H1 (cell line): ENCODE results near the gene CPA4. TPM values are rescaled to one million over a fixed set of nuclear protein-coding genes. Genes with fewer than 3 reads are reported as not detected.

Source experiments
- CTCF ChIA-PET: fragments of 300-600 bp; sonication (Branson Sonifier 250); formaldehyde crosslinking; loops from one replicate; lab custom pipeline; 2021; ENCODE audit not compliant: partially characterized antibody; lab: Charles Lee
- POLR2A ChIA-PET: fragments of 300-600 bp; sonication (Branson Sonifier 250); formaldehyde crosslinking; loops from one replicate; lab custom pipeline; 2021; ENCODE audit warnings: inconsistent platforms; ENCODE audit not compliant: partially characterized antibody; lab: Charles Lee
- DNase-seq, 2 experiments: peaks; one replicate each; pipeline versions ENCODE4 v3.0.0 to v3.0.0-alpha.2; 2010 to 2022; ENCODE audit warnings: low spot score in 2 of 2, low read depth in 1 of 2, mixed read lengths in 1 of 2
- FAIRE-seq: peaks from 2 replicates; lab custom pipeline; 2011; peaks lifted over from hg19 to GRCh38; lab: Jason Lieb, UNC
- H2AFZ ChIP-seq: 2 replicates; pipeline ENCODE4 v1.8.1; 2012; ENCODE audit warnings: low read length, inconsistent platforms
- H2AK5ac ChIP-seq: 2 replicates; pipeline ENCODE4 v1.6.1; 2013; ENCODE audit warnings: low read depth, low read length
- H2BK120ac ChIP-seq: replicated peaks from 2 replicates; pipeline ENCODE3; 2013; ENCODE audit warnings: low read depth, low read length, inconsistent platforms
- H2BK12ac ChIP-seq: 2 replicates; pipeline ENCODE4 v1.6.1; 2013; ENCODE audit warnings: low read depth, low read length
- H2BK15ac ChIP-seq: 2 replicates; pipeline ENCODE4 v1.6.1; 2013; ENCODE audit warnings: low read length
- H2BK20ac ChIP-seq: 2 replicates; pipeline ENCODE4 v1.6.1; 2013; ENCODE audit warnings: low read length
- H2BK5ac ChIP-seq: 2 replicates; pipeline ENCODE4 v1.6.1; 2013; ENCODE audit warnings: low read depth, low read length
- H3K14ac ChIP-seq: 2 replicates; pipeline ENCODE4 v1.6.1; 2013; ENCODE audit warnings: inconsistent platforms; ENCODE audit not compliant: insufficient read length
- H3K18ac ChIP-seq: 2 replicates; pipeline ENCODE4 v1.6.1; 2013; ENCODE audit warnings: low read length; ENCODE audit errors: extremely low read depth
- H3K23ac ChIP-seq: 2 replicates; pipeline ENCODE4 v1.6.1; 2013; ENCODE audit warnings: inconsistent platforms; ENCODE audit not compliant: insufficient read length
- H3K23me2 ChIP-seq: 2 replicates; pipeline ENCODE4 v1.6.1; 2013; ENCODE audit warnings: low read depth, low read length
- H3K27ac ChIP-seq: 2 replicates; pipeline ENCODE4 v1.6.1; 2011; ENCODE audit warnings: low read depth, low read length, inconsistent platforms
- H3K27me3 ChIP-seq, 4 experiments: replicated peaks in 1 of 4; 1 replicate in 1 of 4; 2 replicates in 3 of 4; pipeline versions ENCODE4 v1.6.1 to v1.8.1; 2011 to 2013; ENCODE audit warnings: low read length in 3 of 4, mild to moderate bottlenecking in 3 of 4, inconsistent platforms in 2 of 4, mixed read lengths in 2 of 4, moderate library complexity in 1 of 4; ENCODE audit not compliant: control insufficient read depth in 3 of 4, insufficient read depth in 3 of 4; ENCODE audit errors: extremely low read depth in 1 of 4
- H3K36me3 ChIP-seq, 4 experiments: 2 replicates each; pipeline versions ENCODE4 v1.6.1 to v1.8.1; 2011 to 2013; ENCODE audit warnings: mild to moderate bottlenecking in 4 of 4, low read length in 3 of 4, moderate library complexity in 2 of 4, control low read depth in 1 of 4, inconsistent platforms in 1 of 4; ENCODE audit not compliant: insufficient read depth in 4 of 4, control insufficient read depth in 2 of 4
- H3K4ac ChIP-seq: replicated peaks from 2 replicates; pipeline ENCODE3; 2013; ENCODE audit warnings: low read length, low read depth, mixed read lengths, inconsistent platforms; ENCODE audit not compliant: insufficient read length
- H3K4me1 ChIP-seq, 4 experiments: replicated peaks in 1 of 4; 1 replicate in 1 of 4; 2 replicates in 3 of 4; pipeline versions ENCODE4 v1.6.1 to v1.8.1; 2011 to 2013; ENCODE audit warnings: low read length in 3 of 4, inconsistent platforms in 2 of 4, mixed read lengths in 1 of 4; ENCODE audit not compliant: insufficient read depth in 4 of 4, control insufficient read depth in 3 of 4
- H3K4me2 ChIP-seq, 2 experiments: 2 replicates each; pipeline versions ENCODE4 v1.6.1 to v1.8.1; 2011 to 2013; ENCODE audit warnings: low read depth in 2 of 2, low read length in 2 of 2, control low read depth in 1 of 2, inconsistent platforms in 1 of 2, mild to moderate bottlenecking in 1 of 2; ENCODE audit not compliant: insufficient read depth in 1 of 2
- H3K4me3 ChIP-seq, 4 experiments: fragments of 200-600, 300-600 bp in 1 of 4; sonication (generic), shearing (Covaris generic), sonication (Bioruptor Twin) in 1 of 4; 2 replicates each; pipeline versions ENCODE4 v1.5.1 to v1.8.1; 2011 to 2016; ENCODE audit warnings: low read length in 4 of 4, low read depth in 3 of 4, control low read depth in 2 of 4, inconsistent platforms in 2 of 4, mild to moderate bottlenecking in 2 of 4, mixed read lengths in 1 of 4, moderate library complexity in 1 of 4; ENCODE audit not compliant: insufficient read depth in 2 of 4; ENCODE audit errors: extremely low read depth in 1 of 4
- H3K56ac ChIP-seq: replicated peaks from 2 replicates; pipeline ENCODE3; 2013; ENCODE audit warnings: low read depth, mild to moderate bottlenecking, mixed read lengths, low read length, inconsistent platforms; ENCODE audit not compliant: insufficient read length
- H3K79me1 ChIP-seq: 2 replicates; pipeline ENCODE4 v1.6.1; 2013; ENCODE audit warnings: low read depth, low read length, control low read depth
- H3K79me2 ChIP-seq, 2 experiments: 2 replicates each; pipeline versions ENCODE4 v1.6.1 to v1.8.1; 2012 to 2013; ENCODE audit warnings: low read length in 2 of 2, mild to moderate bottlenecking in 2 of 2, inconsistent platforms in 1 of 2; ENCODE audit not compliant: insufficient read depth in 2 of 2, control insufficient read depth in 1 of 2
- H3K9ac ChIP-seq, 4 experiments: replicated peaks in 1 of 4; 1 replicate in 1 of 4; 2 replicates in 3 of 4; pipeline versions ENCODE4 v1.6.1 to v1.8.1; 2011 to 2013; ENCODE audit warnings: low read depth in 3 of 4, low read length in 3 of 4, control low read depth in 2 of 4, mild to moderate bottlenecking in 2 of 4, moderate library complexity in 2 of 4, inconsistent platforms in 1 of 4; ENCODE audit errors: extremely low read depth in 1 of 4
- H3K9me3 ChIP-seq, 2 experiments: 2 replicates each; pipeline versions ENCODE4 v1.6.1 to v1.8.1; 2012 to 2013; ENCODE audit warnings: mild to moderate bottlenecking in 2 of 2, moderate library complexity in 2 of 2, control low read depth in 1 of 2, inconsistent platforms in 1 of 2, low read depth in 1 of 2, low read length in 1 of 2, mixed read lengths in 1 of 2; ENCODE audit not compliant: insufficient read depth in 2 of 2
- H4K20me1 ChIP-seq, 2 experiments: replicated peaks in 1 of 2; 2 replicates each; pipeline versions ENCODE3 to v1.8.1; 2011 to 2013; ENCODE audit warnings: inconsistent platforms in 2 of 2, low read length in 2 of 2, mild to moderate bottlenecking in 1 of 2; ENCODE audit not compliant: insufficient read depth in 2 of 2, control insufficient read depth in 1 of 2
- H4K5ac ChIP-seq: 2 replicates; pipeline ENCODE4 v1.6.1; 2013; ENCODE audit warnings: low read length, low read depth, mixed read lengths, inconsistent platforms; ENCODE audit not compliant: insufficient read length
- H4K8ac ChIP-seq: 2 replicates; pipeline ENCODE4 v1.8.0; 2013; ENCODE audit warnings: mild to moderate bottlenecking, moderate library complexity, low read length, inconsistent platforms; ENCODE audit not compliant: insufficient read depth; ENCODE audit errors: extremely low read depth
- H4K91ac ChIP-seq: replicated peaks from 2 replicates; pipeline ENCODE3; 2013; ENCODE audit warnings: low read length, mixed read lengths, inconsistent platforms; ENCODE audit not compliant: insufficient read length
- POLR2AphosphoS5 ChIP-seq: IDR thresholded peaks from 2 replicates; pipeline ENCODE4 v1.6.1; 2011; ENCODE audit warnings: low read depth, low read length
- WGBS, 2 experiments: shearing (Covaris generic) in 1 of 2; methylation state at CpG; one replicate each; pipeline versions ENCODE4 v1.1.6 to v1.1.7; 2013 to 2015; ENCODE audit warnings: low lambda C conversion rate in 2 of 2, mixed read lengths in 2 of 2, inconsistent platforms in 1 of 2, low coverage in 1 of 2, missing lambda C conversion rate in 1 of 2; ENCODE audit not compliant: insufficient replicate concordance in 2 of 2, insufficient coverage in 1 of 2, insufficient read length in 1 of 2; ENCODE audit errors: extremely low coverage in 1 of 2, missing lambda C conversion rate in 1 of 2; 5-methylcytosine and 5-hydroxymethylcytosine counted together
- polyA plus RNA-seq, 7 experiments: library from polyadenylated mRNA; depleted of rRNA in 3 of 7; stranded (reverse) in 5 of 7; unstranded in 2 of 7; fragments of >200 nt in 5 of 7; fragments of 200-250 nt in 2 of 7; gene quantifications; 1 replicate in 5 of 7; 2 replicates in 1 of 7; 4 replicates in 1 of 7; pipeline versions ENCODE4 v1.2.1 to v1.2.3, GENCODE V29; 2011 to 2013; ENCODE audit warnings: missing spikeins in 2 of 7, mixed read lengths in 2 of 7
- total RNA-seq: library from RNA; stranded (reverse); fragmentation: NEBNext Ultra II Directional; extraction: Animal tissue kit (Norgen Biotek cat#: 25700); gene quantifications from 2 replicates; pipeline ENCODE4 v1.2.1, GENCODE V29; 2021

CPA4 gene
- total and polyA plus RNA-seq, 2 of the 8 experiments (the other 6 are each of a cell fraction or from before 2014, with no cell fraction given) = 0.03 TPM; not detected in 1

GRCh38 chr7:130262448-130262847, 30.5 kb upstream of the CPA4 start:
- H3K27me3 ChIP-seq = no peaks in the 10 kb centered on the region
- H3K18ac ChIP-seq = no peak overlapping the region
- H3K23ac ChIP-seq = no peak overlapping the region
- no peak overlapping the region for H4K91ac ChIP-seq
- H3K9me3 ChIP-seq = peaks cover 3 to 15% of the 10 kb centered on the region in 2 experiments; a peak in 2 of 4 replicates
- peaks cover 0 to 6% (median 2%) of the 10 kb centered on the region in 4 experiments; a peak in 2 of 7 replicates for H3K4me1 ChIP-seq
- H2BK120ac ChIP-seq = no peak overlapping the region
- H2BK15ac ChIP-seq = peak overlapping the region; percentile 20; the same call in 1 of the 2 replicates
- no peak for DNase-seq
- no peak overlapping the region for H3K56ac ChIP-seq
- H2BK5ac ChIP-seq = no peak overlapping the region
- H3K4ac ChIP-seq = no peak overlapping the region
- WGBS, 2 experiments = 82% methylated on average over 2 of the region's 2 CpGs; no CpG with 5 or more reads in 1 of the 2 experiments
- CTCF ChIA-PET = interaction anchor here (0.6 to 2.2 kb wide), 6 partner anchors 10 to 527 kb away, joined by 3 to 7 read pairs (median 4); no protein-coding TSS in a partner anchor
- no peak overlapping the region for H4K5ac ChIP-seq
- POLR2A ChIA-PET = interaction anchor here (1.9 to 3.3 kb wide), 2 partner anchors 8 to 10 kb away, joined by 6 to 23 read pairs; no protein-coding TSS in a partner anchor
- H3K4me2 ChIP-seq = no peak overlapping the region
- no peak overlapping the region for H3K4me3 ChIP-seq
- no peaks in the 10 kb centered on the region for H3K23me2 ChIP-seq
- no peaks in the 10 kb centered on the region for H3K79me2 ChIP-seq
- TF ChIP-seq POLR2AphosphoS5 = no peak
- H3K14ac ChIP-seq = no peak overlapping the region
- no peak overlapping the region for H3K9ac ChIP-seq
- H3K79me1 ChIP-seq = no peaks in the 10 kb centered on the region
- no peak overlapping the region for H2AK5ac ChIP-seq
- FAIRE-seq = no peak
- peaks cover 0 to 2% (median 0%) of the 10 kb centered on the region in 4 experiments; a peak in 1 of 8 replicates for H3K36me3 ChIP-seq
- H3K27ac ChIP-seq = no peak overlapping the region
- H2AFZ ChIP-seq = no peak overlapping the region
- H2BK20ac ChIP-seq = no peak overlapping the region
- no peaks in the 10 kb centered on the region for H4K20me1 ChIP-seq
- no peak overlapping the region for H4K8ac ChIP-seq
- no peak overlapping the region for H2BK12ac ChIP-seq
